Vagina (tissue), 2 donors: ENCODE data around the gene SLC22A23.

Experiments used
- POLR2A ChIP-seq, 2 donors: fragments of 450-650 bp; IDR thresholded peaks; one replicate each; pipeline ENCODE4 v1.6.1; 2017; ENCODE audit warnings: antibody characterized with exemption in 2 of 2, mild to moderate bottlenecking in 2 of 2, moderate library complexity in 2 of 2
- POLR2AphosphoS5 ChIP-seq, 2 donors: sonication (generic); formaldehyde crosslinking; IDR thresholded peaks; one replicate each; pipeline ENCODE4 v1.9.0; 2017; ENCODE audit warnings: antibody characterized with exemption in 2 of 2, mild to moderate bottlenecking in 2 of 2, low read depth in 1 of 2; ENCODE audit not compliant: insufficient read depth in 1 of 2
- TF ChIP-seq, protein P1 (sequence below), 3 experiments: fragments of 450-650 bp in 2 of 3; fragments of 200-600 bp in 1 of 3; sonication (generic) in 1 of 3; IDR thresholded peaks; one replicate each; pipeline ENCODE4 v1.5.1; 2017 to 2019; ENCODE audit warnings: antibody characterized with exemption in 3 of 3, mild to moderate bottlenecking in 2 of 3, moderate library complexity in 2 of 3

DNA sequence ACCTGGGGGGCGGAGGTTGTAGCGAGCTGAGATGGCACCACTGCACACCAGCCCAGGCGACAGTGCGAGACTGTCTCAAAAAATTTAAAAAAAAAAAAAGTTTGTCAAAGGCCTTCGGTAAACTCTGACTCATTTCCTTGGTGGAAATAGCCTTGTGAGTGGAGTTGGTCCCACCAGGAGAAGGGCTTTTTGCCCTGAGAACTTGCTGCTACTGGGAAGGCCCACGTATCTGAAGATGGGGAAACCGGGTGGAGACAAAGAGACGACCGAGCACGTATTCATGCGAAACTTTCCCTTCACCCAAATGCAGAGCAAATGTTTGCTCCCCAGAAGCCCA, 51.7 kb downstream of the SLC22A23 start:
- TF ChIP-seq POLR2AphosphoS5 (IDR thresholded peaks at IDR 0.05; ENCODE audit: insufficient read depth in 1 of 2, low read depth in 1 of 2), result no peak
- TF ChIP-seq, protein P1, sequence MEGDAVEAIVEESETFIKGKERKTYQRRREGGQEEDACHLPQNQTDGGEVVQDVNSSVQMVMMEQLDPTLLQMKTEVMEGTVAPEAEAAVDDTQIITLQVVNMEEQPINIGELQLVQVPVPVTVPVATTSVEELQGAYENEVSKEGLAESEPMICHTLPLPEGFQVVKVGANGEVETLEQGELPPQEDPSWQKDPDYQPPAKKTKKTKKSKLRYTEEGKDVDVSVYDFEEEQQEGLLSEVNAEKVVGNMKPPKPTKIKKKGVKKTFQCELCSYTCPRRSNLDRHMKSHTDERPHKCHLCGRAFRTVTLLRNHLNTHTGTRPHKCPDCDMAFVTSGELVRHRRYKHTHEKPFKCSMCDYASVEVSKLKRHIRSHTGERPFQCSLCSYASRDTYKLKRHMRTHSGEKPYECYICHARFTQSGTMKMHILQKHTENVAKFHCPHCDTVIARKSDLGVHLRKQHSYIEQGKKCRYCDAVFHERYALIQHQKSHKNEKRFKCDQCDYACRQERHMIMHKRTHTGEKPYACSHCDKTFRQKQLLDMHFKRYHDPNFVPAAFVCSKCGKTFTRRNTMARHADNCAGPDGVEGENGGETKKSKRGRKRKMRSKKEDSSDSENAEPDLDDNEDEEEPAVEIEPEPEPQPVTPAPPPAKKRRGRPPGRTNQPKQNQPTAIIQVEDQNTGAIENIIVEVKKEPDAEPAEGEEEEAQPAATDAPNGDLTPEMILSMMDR (IDR thresholded peaks at IDR 0.05), result no peak
- TF ChIP-seq POLR2A (IDR thresholded peaks at IDR 0.05), result no peak
